ENCODE results near the gene HOXC6. TPM values are rescaled to one million over a fixed set of nuclear protein-coding genes. Genes with fewer than 3 reads are reported as not detected.

Gene HOXC6
- 0.11 and 1.2 TPM in 2 replicates for total RNA-seq

GRCh38 chr12:54028314-54029201, at the start of gene HOXC6:
Gene HOXC6 (plus strand): TSS chr12:54028440. CDS start chr12:54028522, 82 bp downstream.

GRCh38 chr12:53984901-53985691, 43.1 kb upstream of the HOXC6 start, which contains the start of gene HOXC10:
Gene HOXC10 (plus strand): TSS chr12:53985146. CDS start chr12:53985260, 114 bp downstream.

GRCh38 chr12:54000116-54001114, 27.8 kb upstream of the HOXC6 start, which contains the start of gene HOXC9:
Gene HOXC9 (plus strand): TSS chr12:54000161. CDS start chr12:54000189, 28 bp downstream.

GRCh38 chr12:54032627-54033100, 4.4 kb downstream of the HOXC6 start, which contains the start of gene HOXC5:
Gene HOXC5 (plus strand): TSS chr12:54033050. CDS start chr12:54033123, 73 bp downstream.

GRCh38 chr12:54053751-54054741, 25.8 kb downstream of the HOXC6 start, which contains the start of gene HOXC4:
Gene HOXC4 (plus strand): TSS chr12:54053835. CDS start chr12:54053923, 88 bp downstream.

Small RNA genes lying within 50 kb of the gene (small RNA-seq; reads per million reads assigned to genes)
- gene HOXC5: not detected
- gene MIR196A2: not detected
- gene MIR615: 1.1 reads per million, percentile 59 among the genes with 10 or more reads in this experiment

Other genes with a start within 250 kb of the HOXC6 start
- 0.11 TPM in 1 of 2 replicates, not detected in the other for gene HOXC13, start 89.6 kb upstream of the HOXC6 start, total RNA-seq
- gene HOXC12, start 73.5 kb upstream of the HOXC6 start, total RNA-seq: not detected in 2 replicates
- not detected in 2 replicates for gene HOXC11, start 55.3 kb upstream of the HOXC6 start, total RNA-seq
- gene HOTAIR, start 53.5 kb upstream of the HOXC6 start, total RNA-seq: not detected in 2 replicates
- gene HOXC10, start 43.3 kb upstream of the HOXC6 start, total RNA-seq: not detected in 2 replicates
- gene HOXC9, start 28.3 kb upstream of the HOXC6 start, total RNA-seq: 0.65 TPM in 1 of 2 replicates, not detected in the other
- 0.11 TPM in 1 of 2 replicates, not detected in the other for gene HOXC8, start 19.5 kb upstream of the HOXC6 start, total RNA-seq
- gene HOXC5, start 4.6 kb downstream of the HOXC6 start, total RNA-seq: 0.22 and 0.79 TPM in 2 replicates
- 0.43 and 2.0 TPM in 2 replicates for gene HOXC4, start 25.4 kb downstream of the HOXC6 start, total RNA-seq
- 35.7 and 45.1 TPM in 2 replicates for gene SMUG1, start 160.5 kb downstream of the HOXC6 start, total RNA-seq